GM21423 (cell line): ENCODE measurements around the gene TREML2.

Experiments used
- ATAC-seq: cut with Tn5 transposase; IDR thresholded peaks from one replicate; pipeline ENCODE4 v1.9.1; 2021; ENCODE audit warnings: mild to moderate bottlenecking, moderate library complexity; ENCODE audit not compliant: unreplicated experiment

The TREML2 gene

GRCh38 chr6:41153992-41154625, 46.8 kb downstream of the TREML2 start, which contains the start of gene TREML1:
Gene TREML1, minus strand, starts transcription at chr6:41154347. Its CDS starts 59 bp downstream, at chr6:41154288.
- ATAC-seq, result no peak

- ATAC-seq, result no peak
Observed at GRCh38 chr6:41153451-41153850, 47.5 kb downstream of the TREML2 start.

GRCh38 chr6:41150671-41151070, 50.3 kb downstream of the TREML2 start:
- no peak for ATAC-seq

GRCh38 chr6:41147917-41148316, 53.0 kb downstream of the TREML2 start:
- no peak for ATAC-seq
